NCI-H226 (cell line): Measurements from ENCODE around the gene WHAMM.
A peak's percentile ranks its signal among the peaks of the same experiment; 100 is the strongest.
"Not testable (repeated sequence)": the region's sequence is repeated elsewhere in the genome, so short reads cannot be mapped to it uniquely, and the experiment has no call there.

ENCODE experiments used
- DNase-seq: peaks from one replicate; pipeline ENCODE4 v3.0.0-alpha.2; 2015

The WHAMM gene

DNA sequence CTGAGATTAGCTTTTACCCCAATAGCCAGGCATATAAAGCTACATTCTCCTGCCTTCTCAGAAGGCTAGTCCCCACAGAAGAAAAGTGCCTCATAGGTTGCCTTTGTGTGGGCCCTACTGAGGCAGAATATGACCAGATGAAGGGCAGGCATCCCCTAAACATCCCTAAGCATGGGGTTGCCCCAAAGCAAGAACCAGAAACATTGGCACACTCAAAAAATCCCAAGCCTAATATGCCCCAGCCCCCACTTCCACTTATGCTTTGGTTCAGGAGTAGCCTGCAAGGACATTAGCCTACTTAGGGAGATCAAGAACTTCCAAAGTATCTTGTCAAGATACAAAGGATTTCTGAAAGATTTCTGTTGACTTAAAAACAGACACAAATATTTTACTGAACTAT lies 29.7 kb downstream of the WHAMM start:
- DNase-seq = no peak

DNA sequence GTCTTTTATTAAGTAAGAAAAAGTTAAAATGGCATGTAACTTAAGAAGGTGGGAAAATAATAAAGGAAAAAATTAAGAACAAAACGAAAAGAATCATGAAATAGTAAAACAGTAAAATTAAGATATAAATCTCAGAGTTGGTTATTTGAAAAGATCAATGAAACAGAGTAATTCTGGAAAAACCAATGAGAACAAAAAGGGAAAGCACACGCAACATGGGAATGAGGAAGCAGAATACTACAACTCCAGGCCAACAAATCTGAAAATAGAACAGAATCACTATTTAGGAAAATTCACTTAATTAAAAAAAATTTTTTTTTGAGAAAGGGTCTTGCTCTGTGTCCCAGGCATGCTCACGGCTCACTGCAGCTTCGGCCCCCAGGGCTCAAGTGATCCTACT lies 30.7 kb downstream of the WHAMM start:
- DNase-seq = no peak

DNA sequence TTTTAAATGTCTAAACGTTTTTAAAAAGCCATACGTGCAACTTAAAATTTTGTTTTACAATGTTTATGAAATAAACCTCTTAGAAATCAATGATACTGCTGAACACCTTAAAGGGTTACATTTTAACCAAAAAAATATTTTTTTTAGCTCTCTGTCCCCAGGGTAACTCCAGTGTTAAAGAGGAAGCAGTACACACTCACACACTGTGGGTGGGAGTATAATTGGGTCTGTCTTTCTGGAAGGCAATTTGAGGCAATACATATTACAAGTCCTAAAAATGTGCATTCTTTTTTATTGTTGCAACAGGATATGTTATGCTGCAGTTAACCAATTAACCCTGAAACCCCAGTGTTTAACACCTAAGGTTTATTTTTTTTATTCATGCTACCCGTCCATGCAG lies 34.1 kb downstream of the WHAMM start:
- no peak for DNase-seq

DNA sequence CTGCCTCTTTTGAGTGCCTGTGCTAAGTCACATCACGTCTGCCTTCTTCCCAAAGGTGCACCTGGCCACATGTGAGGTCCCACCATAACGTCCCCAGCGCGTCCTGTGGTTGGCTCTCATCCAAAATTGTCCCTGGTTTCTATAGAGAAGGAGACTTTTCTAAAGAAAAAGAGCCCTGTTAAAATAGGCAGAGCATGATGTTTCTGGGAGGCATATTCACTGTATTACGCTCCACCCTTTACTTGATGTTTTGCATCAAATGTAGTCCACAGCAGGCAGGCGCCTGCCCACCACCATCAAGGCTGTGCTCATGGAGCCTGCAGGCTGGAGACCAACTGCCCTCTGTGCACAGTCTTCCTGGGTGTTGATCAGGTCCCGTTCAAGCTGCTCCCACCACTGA lies 36.3 kb downstream of the WHAMM start:
- no peak for DNase-seq

GRCh38 chr15:82846621-82847020 lies 37.2 kb downstream of the WHAMM start:
- DNase-seq = no peak

- DNase-seq = peak; percentile 22
Measured at GRCh38 chr15:82847703-82848102, 38.3 kb downstream of the WHAMM start.

DNA sequence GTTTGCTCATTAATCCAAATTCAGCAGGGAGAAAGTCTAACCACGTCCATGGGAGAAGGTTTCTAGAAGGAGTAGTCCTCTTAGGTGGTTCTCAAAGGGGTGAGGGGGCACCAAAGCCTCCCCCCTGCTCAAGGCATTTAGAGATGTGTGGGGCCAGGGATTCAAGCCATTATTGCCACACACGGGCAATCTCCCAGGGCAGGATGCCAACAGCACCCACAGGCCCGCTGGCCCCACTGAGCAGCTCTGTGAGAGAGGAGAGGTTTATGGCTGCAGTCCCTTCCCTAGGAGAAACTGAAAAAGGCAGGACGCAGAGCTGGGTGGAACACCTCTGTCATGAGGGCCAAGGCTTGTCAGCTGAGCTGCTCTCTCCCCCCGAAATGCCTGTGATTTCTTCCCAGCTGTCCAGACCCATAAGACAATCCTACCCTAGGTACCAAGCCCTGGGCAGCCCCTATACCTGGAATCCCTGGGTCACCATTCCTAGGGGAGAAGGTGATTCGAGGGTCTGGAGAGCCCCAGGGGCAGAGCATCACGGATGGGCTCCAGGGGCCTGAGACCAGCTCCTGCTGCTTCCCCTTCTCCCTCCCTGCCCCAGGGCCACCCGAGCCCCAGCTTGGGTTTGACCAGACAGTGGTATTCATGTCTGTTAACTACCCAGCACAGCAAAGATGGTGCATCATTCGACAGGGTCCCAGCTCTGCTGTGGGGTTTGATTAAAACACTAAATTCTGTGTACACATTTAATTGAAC lies 39.0 kb downstream of the WHAMM start:
- DNase-seq = no peak

DNA sequence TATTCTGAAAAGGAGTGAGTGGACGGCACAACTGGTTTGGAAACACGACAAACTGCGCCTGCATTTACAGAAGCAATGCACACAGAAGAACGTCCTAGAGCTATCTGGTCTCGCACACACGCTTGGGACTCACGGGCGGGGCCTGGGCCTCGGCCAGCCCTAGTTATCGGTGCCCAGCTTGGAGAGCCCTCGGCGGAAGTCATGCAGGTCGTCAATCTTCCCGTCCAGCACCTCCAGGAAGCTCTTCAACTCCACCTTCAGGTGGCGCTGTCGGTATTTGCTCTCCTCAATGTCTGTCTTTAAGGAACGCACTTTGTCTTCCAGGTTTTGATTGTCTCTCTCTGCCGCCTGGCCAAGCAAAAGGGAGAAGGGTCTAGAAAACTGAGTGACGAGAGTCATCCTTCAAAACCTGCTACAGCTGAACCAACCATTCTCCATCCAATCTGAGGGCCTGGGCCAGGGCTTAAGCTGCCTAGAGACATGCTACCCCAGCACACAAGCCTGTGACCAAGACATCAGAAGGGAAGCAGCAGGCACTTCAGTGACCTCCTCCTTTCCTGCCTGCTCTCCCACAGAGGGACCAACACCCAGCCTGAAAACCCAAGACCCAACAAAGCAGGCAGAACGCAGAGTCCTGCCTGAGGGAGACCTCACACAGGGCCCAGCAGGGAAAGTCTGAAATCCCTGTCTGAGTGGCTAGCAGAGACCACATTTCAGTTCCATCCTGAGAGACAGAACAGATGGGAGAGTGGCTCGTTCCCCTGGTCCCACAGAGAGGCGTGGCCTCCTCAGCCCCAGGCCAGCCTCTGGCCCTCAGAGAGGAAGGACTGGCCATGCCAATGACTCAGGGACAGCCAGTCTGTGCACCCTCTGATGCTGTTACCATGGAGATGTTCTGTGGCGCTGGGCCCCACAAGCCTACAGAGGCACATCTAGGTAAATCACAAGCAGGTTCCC lies 40.4 kb downstream of the WHAMM start:
- DNase-seq = peak; percentile 81

GRCh38 chr15:82850731-82851130 lies 41.3 kb downstream of the WHAMM start:
- no peak for DNase-seq

DNA sequence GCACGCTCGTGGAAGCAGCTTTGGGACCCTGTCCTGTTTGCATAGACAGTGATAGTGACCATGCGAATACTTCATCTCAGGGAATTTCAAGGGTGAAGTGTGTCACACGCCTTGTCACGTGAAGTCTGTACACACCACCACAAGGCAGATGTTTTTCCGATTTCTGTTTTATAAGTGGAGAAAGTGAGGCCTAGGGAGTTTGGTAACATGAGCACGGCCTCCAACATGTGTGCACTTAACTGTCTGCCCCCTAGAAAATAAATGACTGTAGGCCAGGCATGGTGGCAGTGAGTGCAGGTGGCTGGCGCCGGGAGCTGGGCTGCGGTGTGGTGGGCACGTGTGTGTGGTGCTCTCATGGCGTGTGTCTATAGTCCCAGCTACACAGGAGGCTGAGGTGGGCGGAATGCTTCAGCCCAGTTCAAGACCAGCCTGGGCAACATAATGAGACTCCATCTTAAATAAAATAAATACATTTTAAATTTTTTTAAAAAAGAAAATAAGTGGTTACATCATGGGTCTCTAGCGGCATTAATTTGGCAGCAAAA lies 42.0 kb downstream of the WHAMM start:
- no peak for DNase-seq

DNA sequence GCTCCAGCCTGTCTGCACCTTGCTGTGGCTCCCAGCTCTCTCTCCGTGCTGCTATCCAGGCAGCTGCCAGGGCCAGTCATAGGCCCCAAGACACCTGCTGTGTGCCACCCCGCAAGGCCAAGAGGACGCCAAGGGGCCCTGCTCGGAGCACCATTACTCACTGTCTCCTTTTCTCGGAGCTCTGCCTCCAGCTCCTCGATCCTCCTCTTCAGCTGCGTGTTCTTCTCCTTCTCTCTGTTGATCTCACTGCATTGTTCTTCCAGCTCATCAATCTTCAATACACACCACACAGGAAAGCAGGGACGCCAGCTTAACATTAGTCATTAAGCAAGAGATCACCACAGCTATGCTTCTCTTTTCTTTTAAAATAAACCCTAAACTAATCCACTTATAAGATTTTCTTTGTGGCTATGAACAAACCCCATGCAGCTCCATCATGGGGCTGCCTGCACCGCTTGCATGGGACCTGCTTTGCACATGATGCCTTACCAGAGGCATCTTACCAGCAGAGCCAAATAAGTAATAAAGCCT lies 42.6 kb downstream of the WHAMM start:
- no peak for DNase-seq

- DNase-seq = no peak
Measured at GRCh38 chr15:82852941-82853561, 43.6 kb downstream of the WHAMM start.

DNA sequence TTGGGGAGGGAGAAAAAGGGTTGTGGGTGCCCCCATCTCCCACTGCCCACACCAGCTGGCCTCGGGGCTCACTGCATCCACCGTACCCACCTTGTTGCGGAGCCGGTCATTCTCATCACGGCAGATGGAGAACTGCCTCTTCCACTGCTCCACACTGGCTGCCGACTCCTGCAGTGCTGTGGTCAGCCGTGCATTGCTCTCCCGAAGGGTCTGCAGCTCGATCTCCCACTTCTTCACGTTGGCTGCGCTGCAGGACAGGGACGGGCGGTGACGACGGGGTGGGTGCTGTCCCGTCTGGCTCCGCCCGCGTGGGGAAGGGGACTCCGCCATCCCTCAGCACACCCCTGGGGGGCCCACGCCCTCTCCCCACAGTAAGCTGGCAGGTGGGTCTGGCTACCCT lies 45.1 kb downstream of the WHAMM start:
- no peak for DNase-seq

GRCh38 chr15:82855286-82856100 lies 46.1 kb downstream of the WHAMM start:
- no peak for DNase-seq

DNA sequence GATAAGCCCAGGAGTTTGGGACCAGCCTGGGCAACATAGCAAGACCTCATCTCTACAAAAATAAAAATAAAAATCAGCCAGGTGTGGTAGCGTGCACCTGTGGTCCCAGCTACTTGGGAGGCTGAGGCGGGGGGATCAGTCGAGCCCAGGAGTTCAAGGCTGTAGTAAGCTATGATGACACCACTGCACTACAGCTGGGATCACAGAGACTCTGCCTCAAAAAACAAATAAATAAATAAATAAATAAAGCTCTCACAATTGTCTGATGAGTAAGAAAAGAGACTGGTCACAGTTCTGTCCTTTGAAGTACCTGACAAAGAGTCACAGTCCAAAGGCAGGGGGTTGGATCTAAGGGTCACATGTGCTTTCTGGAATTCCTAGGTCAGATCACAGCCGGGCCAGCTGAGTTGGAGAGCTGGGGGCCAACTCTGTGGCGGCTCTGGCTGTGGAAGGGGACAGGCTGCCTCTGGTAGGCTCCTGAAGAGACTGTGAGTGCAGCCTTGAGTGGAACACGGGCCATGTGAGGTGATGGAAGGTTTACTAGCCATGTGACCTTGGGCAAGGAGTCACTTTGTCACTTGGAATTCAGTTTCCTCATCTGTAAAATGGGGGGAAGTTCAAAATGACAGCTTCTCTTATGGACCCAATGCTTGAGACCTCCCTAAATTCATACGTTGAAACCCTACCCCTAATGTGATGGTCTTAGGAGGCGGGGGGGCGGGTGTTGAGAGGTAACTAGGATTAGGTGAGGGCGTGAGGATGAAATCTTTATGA lies 47.2 kb downstream of the WHAMM start:
- no peak for DNase-seq

- DNase-seq = no peak
Measured at GRCh38 chr15:82858932-82859331, 49.5 kb downstream of the WHAMM start.

- no peak for DNase-seq
Measured at GRCh38 chr15:82862886-82863285, 53.5 kb downstream of the WHAMM start.

GRCh38 chr15:82864967-82865366 lies 55.5 kb downstream of the WHAMM start:
- DNase-seq = no peak

- not testable (repeated sequence) for DNase-seq
Measured at GRCh38 chr15:82865581-82865980, 56.2 kb downstream of the WHAMM start.

- DNase-seq = not testable (repeated sequence)
Measured at GRCh38 chr15:82865981-82866380, 56.6 kb downstream of the WHAMM start.

DNA sequence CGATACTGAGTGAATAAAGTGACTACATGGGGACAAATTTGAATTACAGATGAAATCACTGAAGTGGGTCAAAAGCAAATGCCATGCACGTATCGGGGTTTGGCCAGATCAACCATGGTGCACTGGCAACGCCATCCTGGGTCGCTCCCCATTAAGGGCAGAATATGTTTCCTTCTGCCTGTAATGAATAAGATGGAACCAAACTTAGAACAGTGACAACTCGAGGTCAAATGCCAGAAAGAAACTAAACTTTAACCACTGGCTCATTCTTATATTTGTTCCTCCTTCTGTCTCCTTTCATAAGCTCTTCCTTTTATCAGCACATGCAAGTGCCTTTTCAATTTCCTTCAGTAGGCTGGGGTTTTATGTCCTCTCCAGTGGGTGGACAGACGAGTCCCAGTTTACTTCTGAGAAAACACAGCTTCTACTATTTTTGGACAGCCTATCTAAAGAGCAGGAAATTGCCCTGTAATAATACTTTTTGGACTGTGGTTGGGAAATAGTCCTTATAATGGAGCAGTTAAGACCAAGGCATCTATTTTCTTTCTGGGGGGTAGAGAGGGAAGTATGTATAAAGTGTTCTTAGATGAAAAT lies 61.4 kb downstream of the WHAMM start:
- no peak for DNase-seq
